ENCODE data around the gene BCO1. TPM values are rescaled to one million over a fixed set of nuclear protein-coding genes. Genes with fewer than 3 reads are reported as not detected.

The BCO1 gene
- total and polyA plus RNA-seq, 4 donors: 0.11 to 0.50 (median 0.29) TPM

GRCh38 chr16:81314603-81315270 is 76.2 kb downstream of the BCO1 start, which contains the start of gene GAN (continued):
- TF ChIP-seq REST (IDR thresholded peaks at IDR 0.05): peak; percentile 52
- peak; percentile 57 for TF ChIP-seq ZBTB33 (IDR thresholded peaks at IDR 0.05)

GRCh38 chr16:81315271-81316175 is 77.0 kb downstream of the BCO1 start:
- no peaks in the 10 kb centered on the region for H3K36me3 ChIP-seq (ENCODE audit: control insufficient read depth in 4 of 4, insufficient read depth in 3 of 4, low read depth in 1 of 4, low read length in 3 of 4)
- H3K4me1 ChIP-seq (ENCODE audit: control insufficient read depth in 4 of 4, insufficient read depth in 4 of 4, low read length in 3 of 4): peaks cover 2 to 19% (median 17%) of the 10 kb centered on the region in 4 donors
- TF ChIP-seq CTCF (IDR thresholded peaks at IDR 0.05; ENCODE audit: low read depth, low read length, missing input control) (peak; percentile 8), JUND (IDR thresholded peaks at IDR 0.05) (no peak), RAD21 (IDR thresholded peaks at IDR 0.05) (peak in 1 of 2 donors; percentile 36)
- peak overlapping the region; percentile 66 to 95 (median 76) for H3K4me3 ChIP-seq (ENCODE audit: low read depth in 1 of 3, low read length in 3 of 3)
- under 1% methylated on average over 88 of the region's 88 CpGs for WGBS
- no peaks in the 10 kb centered on the region for H3K27me3 ChIP-seq (ENCODE audit: control insufficient read depth in 4 of 4, insufficient read depth in 4 of 4, low read length in 3 of 4)
- H3K27ac ChIP-seq (ENCODE audit: low read depth in 1 of 2, low read length in 2 of 2): peak overlapping the region; percentile 87 to 89
- DNase-seq (ENCODE audit: low spot score): peak; percentile 52
- H3K9ac ChIP-seq (ENCODE audit: low read depth in 1 of 2, low read length in 2 of 2): peak overlapping the region; percentile 71 to 72
- no peaks in the 10 kb centered on the region for H3K9me3 ChIP-seq (ENCODE audit: control insufficient read depth in 4 of 4, low read length in 3 of 4)

GRCh38 chr16:81316176-81316496 is 77.6 kb downstream of the BCO1 start:
- Histone ChIP-seq H3K4me3 (ENCODE audit: low read depth in 1 of 3, low read length in 3 of 3) (peak overlapping the region in 2 of 3 donors; percentile 74 to 95), H3K27me3 (ENCODE audit: control insufficient read depth in 4 of 4, insufficient read depth in 4 of 4, low read length in 3 of 4) (no peaks in the 10 kb centered on the region), H3K9ac (ENCODE audit: low read depth in 1 of 2, low read length in 2 of 2) (peak overlapping the region in 1 of 2 donors; percentile 71), H3K27ac (ENCODE audit: low read depth in 1 of 2, low read length in 2 of 2) (no peak overlapping the region), H3K9me3 (ENCODE audit: control insufficient read depth in 4 of 4, low read length in 3 of 4) (no peaks in the 10 kb centered on the region), H3K4me1 (ENCODE audit: control insufficient read depth in 4 of 4, insufficient read depth in 4 of 4, low read length in 3 of 4) (peaks cover 2 to 19% (median 17%) of the 10 kb centered on the region in 4 donors), H3K36me3 (ENCODE audit: control insufficient read depth in 4 of 4, insufficient read depth in 3 of 4, low read depth in 1 of 4, low read length in 3 of 4) (no peaks in the 10 kb centered on the region)
- DNase-seq (ENCODE audit: low spot score): no peak
- no peak for TF ChIP-seq GABPA (IDR thresholded peaks at IDR 0.05 in 1 of 2, conservative IDR thresholded peaks at IDR 0.05 in 1 of 2)
- TF ChIP-seq JUND (IDR thresholded peaks at IDR 0.05): no peak
- no peak for TF ChIP-seq NR2F2 (IDR thresholded peaks at IDR 0.05)
- no peak for TF ChIP-seq YY1 (IDR thresholded peaks at IDR 0.05)
- TF ChIP-seq REST (IDR thresholded peaks at IDR 0.05): no peak
- 68% methylated on average over 5 of the region's 5 CpGs for WGBS

Measured in liver (tissue), 9 donors.